ENCODE results near the gene DIRAS1. TPM values are rescaled to one million over a fixed set of nuclear protein-coding genes. Genes with fewer than 3 reads are reported as not detected.

The DIRAS1 gene
- total and polyA plus RNA-seq, 4 donors, result 0.01 to 0.09 (median 0.08) TPM; not detected in 1

DNA sequence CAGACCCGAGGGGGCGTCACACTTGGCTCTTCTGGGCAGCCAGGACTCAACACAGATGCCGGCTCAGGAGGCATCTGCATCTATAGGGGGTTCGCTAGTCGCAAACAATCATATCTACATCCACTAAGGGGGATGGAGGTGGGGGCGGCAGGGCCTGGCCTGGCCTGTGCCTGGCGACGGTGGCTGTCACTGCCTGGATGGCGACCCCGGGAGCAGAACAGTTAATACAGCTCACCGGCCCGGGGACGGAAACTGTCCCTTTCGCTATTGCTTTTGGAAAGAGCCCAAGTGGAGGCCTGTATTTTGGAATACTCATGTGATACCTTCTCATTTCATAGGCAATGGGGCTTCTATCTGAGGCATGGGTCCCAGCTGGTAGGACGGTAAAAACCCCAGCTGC lies 44.2 kb upstream of the DIRAS1 start (continued):
- TF ChIP-seq, protein P1, sequence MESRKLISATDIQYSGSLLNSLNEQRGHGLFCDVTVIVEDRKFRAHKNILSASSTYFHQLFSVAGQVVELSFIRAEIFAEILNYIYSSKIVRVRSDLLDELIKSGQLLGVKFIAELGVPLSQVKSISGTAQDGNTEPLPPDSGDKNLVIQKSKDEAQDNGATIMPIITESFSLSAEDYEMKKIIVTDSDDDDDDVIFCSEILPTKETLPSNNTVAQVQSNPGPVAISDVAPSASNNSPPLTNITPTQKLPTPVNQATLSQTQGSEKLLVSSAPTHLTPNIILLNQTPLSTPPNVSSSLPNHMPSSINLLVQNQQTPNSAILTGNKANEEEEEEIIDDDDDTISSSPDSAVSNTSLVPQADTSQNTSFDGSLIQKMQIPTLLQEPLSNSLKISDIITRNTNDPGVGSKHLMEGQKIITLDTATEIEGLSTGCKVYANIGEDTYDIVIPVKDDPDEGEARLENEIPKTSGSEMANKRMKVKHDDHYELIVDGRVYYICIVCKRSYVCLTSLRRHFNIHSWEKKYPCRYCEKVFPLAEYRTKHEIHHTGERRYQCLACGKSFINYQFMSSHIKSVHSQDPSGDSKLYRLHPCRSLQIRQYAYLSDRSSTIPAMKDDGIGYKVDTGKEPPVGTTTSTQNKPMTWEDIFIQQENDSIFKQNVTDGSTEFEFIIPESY (IDR thresholded peaks at IDR 0.05), result no peak

DNA sequence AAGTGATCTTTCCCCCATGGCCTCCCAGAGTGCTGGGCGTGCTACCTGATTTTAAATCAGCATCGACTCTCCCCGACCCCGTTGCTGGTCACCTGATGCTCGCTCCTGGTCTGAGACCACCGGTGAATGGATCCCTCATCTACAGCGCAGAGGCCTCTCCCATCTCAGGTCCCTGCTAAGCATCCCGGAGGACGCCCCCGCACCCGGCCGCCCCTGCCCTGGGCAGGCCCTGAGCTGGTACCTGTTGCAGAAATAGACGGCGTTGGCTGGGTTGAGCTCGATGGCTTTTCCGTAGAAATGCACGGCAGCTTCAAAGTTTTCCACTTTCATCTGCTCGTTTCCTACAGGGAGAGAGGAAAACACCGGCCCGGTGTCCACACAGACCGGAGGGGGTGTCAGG lies 43.8 kb upstream of the DIRAS1 start:
- TF ChIP-seq, protein P2, sequence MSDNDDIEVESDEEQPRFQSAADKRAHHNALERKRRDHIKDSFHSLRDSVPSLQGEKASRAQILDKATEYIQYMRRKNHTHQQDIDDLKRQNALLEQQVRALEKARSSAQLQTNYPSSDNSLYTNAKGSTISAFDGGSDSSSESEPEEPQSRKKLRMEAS (IDR thresholded peaks at IDR 0.05), result no peak
- TF ChIP-seq JUND (IDR thresholded peaks at IDR 0.05) (no peak), EGR1 (IDR thresholded peaks at IDR 0.05; ENCODE audit: low read depth in 2 of 2) (no peak), GABPA (IDR thresholded peaks at IDR 0.05 in 1 of 2, conservative IDR thresholded peaks at IDR 0.05 in 1 of 2) (no peak), TAF1 (conservative IDR thresholded peaks at IDR 0.05) (no peak), HNF4G (IDR thresholded peaks at IDR 0.05) (no peak), FOXA2 (IDR thresholded peaks at IDR 0.05) (no peak), RXRA (IDR thresholded peaks at IDR 0.05) (no peak), SP1 (IDR thresholded peaks at IDR 0.05) (no peak), HNF4A (conservative IDR thresholded peaks at IDR 0.05) (no peak)
- TF ChIP-seq, protein P1 (IDR thresholded peaks at IDR 0.05), result no peak
- TF ChIP-seq, protein P3, sequence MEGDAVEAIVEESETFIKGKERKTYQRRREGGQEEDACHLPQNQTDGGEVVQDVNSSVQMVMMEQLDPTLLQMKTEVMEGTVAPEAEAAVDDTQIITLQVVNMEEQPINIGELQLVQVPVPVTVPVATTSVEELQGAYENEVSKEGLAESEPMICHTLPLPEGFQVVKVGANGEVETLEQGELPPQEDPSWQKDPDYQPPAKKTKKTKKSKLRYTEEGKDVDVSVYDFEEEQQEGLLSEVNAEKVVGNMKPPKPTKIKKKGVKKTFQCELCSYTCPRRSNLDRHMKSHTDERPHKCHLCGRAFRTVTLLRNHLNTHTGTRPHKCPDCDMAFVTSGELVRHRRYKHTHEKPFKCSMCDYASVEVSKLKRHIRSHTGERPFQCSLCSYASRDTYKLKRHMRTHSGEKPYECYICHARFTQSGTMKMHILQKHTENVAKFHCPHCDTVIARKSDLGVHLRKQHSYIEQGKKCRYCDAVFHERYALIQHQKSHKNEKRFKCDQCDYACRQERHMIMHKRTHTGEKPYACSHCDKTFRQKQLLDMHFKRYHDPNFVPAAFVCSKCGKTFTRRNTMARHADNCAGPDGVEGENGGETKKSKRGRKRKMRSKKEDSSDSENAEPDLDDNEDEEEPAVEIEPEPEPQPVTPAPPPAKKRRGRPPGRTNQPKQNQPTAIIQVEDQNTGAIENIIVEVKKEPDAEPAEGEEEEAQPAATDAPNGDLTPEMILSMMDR (IDR thresholded peaks at IDR 0.05; ENCODE audit: low read depth, low read length, missing input control), result no peak
- H3K9ac ChIP-seq (ENCODE audit: low read depth in 1 of 2, low read length in 2 of 2), result no peak overlapping the region
- no peak overlapping the region for H3K4me3 ChIP-seq (ENCODE audit: low read depth in 1 of 3, low read length in 3 of 3)
- H3K9me3 ChIP-seq (ENCODE audit: control insufficient read depth in 4 of 4, low read length in 3 of 4), result no peaks in the 10 kb centered on the region
- no peaks in the 10 kb centered on the region for H3K4me1 ChIP-seq (ENCODE audit: control insufficient read depth in 4 of 4, insufficient read depth in 4 of 4, low read length in 3 of 4)
- H3K27ac ChIP-seq (ENCODE audit: low read depth in 1 of 2, low read length in 2 of 2), result no peak overlapping the region
- no peak for DNase-seq (ENCODE audit: low spot score)
- H3K27me3 ChIP-seq (ENCODE audit: control insufficient read depth in 4 of 4, insufficient read depth in 4 of 4, low read length in 3 of 4), result no peaks in the 10 kb centered on the region
- H3K36me3 ChIP-seq (ENCODE audit: control insufficient read depth in 4 of 4, insufficient read depth in 3 of 4, low read depth in 1 of 4, low read length in 3 of 4), result peaks cover 3 to 54% (median 9%) of the 10 kb centered on the region in 4 donors
- 96% methylated on average over 21 of the region's 21 CpGs for WGBS

DNA sequence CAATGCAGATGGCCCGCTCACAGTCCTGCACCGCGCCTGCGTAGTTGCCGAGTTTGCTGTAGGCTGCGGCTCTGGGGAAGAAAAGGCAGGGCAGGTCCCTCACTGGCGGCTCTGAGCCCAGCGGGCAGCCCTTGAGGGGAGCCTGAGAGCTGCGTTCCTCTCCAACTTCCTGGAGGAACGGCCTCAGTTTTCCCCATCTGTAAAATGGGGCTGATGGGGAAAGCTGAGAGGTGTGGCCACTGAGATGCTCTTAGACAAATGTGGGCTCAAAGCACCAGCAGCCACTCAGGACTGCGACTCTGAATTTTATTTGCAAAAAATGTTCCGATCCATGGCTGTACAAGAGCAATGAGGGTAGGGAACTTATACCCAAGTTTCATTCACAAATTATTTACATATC lies 42.5 kb upstream of the DIRAS1 start:
- 97% methylated on average over 12 of the region's 12 CpGs for WGBS
- TF ChIP-seq, protein P2 (IDR thresholded peaks at IDR 0.05), result no peak
- TF ChIP-seq GABPA (IDR thresholded peaks at IDR 0.05 in 1 of 2, conservative IDR thresholded peaks at IDR 0.05 in 1 of 2) (no peak), FOXA2 (IDR thresholded peaks at IDR 0.05) (no peak), TAF1 (conservative IDR thresholded peaks at IDR 0.05) (no peak), NR2F2 (IDR thresholded peaks at IDR 0.05) (no peak), EGR1 (IDR thresholded peaks at IDR 0.05; ENCODE audit: low read depth in 2 of 2) (no peak), JUND (IDR thresholded peaks at IDR 0.05) (no peak), FOXA1 (IDR thresholded peaks at IDR 0.05) (no peak), HNF4G (IDR thresholded peaks at IDR 0.05) (no peak)
- TF ChIP-seq, protein P1 (IDR thresholded peaks at IDR 0.05), result no peak
- TF ChIP-seq, protein P4, sequence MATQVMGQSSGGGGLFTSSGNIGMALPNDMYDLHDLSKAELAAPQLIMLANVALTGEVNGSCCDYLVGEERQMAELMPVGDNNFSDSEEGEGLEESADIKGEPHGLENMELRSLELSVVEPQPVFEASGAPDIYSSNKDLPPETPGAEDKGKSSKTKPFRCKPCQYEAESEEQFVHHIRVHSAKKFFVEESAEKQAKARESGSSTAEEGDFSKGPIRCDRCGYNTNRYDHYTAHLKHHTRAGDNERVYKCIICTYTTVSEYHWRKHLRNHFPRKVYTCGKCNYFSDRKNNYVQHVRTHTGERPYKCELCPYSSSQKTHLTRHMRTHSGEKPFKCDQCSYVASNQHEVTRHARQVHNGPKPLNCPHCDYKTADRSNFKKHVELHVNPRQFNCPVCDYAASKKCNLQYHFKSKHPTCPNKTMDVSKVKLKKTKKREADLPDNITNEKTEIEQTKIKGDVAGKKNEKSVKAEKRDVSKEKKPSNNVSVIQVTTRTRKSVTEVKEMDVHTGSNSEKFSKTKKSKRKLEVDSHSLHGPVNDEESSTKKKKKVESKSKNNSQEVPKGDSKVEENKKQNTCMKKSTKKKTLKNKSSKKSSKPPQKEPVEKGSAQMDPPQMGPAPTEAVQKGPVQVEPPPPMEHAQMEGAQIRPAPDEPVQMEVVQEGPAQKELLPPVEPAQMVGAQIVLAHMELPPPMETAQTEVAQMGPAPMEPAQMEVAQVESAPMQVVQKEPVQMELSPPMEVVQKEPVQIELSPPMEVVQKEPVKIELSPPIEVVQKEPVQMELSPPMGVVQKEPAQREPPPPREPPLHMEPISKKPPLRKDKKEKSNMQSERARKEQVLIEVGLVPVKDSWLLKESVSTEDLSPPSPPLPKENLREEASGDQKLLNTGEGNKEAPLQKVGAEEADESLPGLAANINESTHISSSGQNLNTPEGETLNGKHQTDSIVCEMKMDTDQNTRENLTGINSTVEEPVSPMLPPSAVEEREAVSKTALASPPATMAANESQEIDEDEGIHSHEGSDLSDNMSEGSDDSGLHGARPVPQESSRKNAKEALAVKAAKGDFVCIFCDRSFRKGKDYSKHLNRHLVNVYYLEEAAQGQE (IDR thresholded peaks at IDR 0.05), result no peak
- no peak for DNase-seq (ENCODE audit: low spot score)
- Histone ChIP-seq H3K4me3 (ENCODE audit: low read depth in 1 of 3, low read length in 3 of 3) (no peak overlapping the region), H3K9me3 (ENCODE audit: control insufficient read depth in 4 of 4, low read length in 3 of 4) (no peaks in the 10 kb centered on the region), H3K36me3 (ENCODE audit: control insufficient read depth in 4 of 4, insufficient read depth in 3 of 4, low read depth in 1 of 4, low read length in 3 of 4) (peaks cover 3 to 62% (median 9%) of the 10 kb centered on the region in 4 donors), H3K27ac (ENCODE audit: low read depth in 1 of 2, low read length in 2 of 2) (no peak overlapping the region), H3K4me1 (ENCODE audit: control insufficient read depth in 4 of 4, insufficient read depth in 4 of 4, low read length in 3 of 4) (no peaks in the 10 kb centered on the region), H3K27me3 (ENCODE audit: control insufficient read depth in 4 of 4, insufficient read depth in 4 of 4, low read length in 3 of 4) (no peaks in the 10 kb centered on the region), H3K9ac (ENCODE audit: low read depth in 1 of 2, low read length in 2 of 2) (no peak overlapping the region)

All from liver (tissue), 9 donors.